ENCODE results near the gene TRIAP1. TPM values are rescaled to one million over a fixed set of nuclear protein-coding genes. Genes with fewer than 3 reads are reported as not detected.

Gene TRIAP1
- total and polyA plus RNA-seq, 3 experiments from 2014 or later, result 51.6 to 88.1 (median 87.0) TPM

- CTCF ChIA-PET, result no interaction called here
- no peaks in the 10 kb centered on the region for H3K36me3 ChIP-seq (ENCODE audit: insufficient read depth, low read length)
- H3K4me1 ChIP-seq (ENCODE audit: insufficient read depth, low read length), result no peaks in the 10 kb centered on the region
- Mint-ChIP-seq H3K4me3 (no peak overlapping the region), H3K36me3 (no peaks in the 10 kb centered on the region), H3K9me3 (no peaks in the 10 kb centered on the region), H3K27ac (no peak overlapping the region), H3K4me1 (peaks cover 0 to 3% (median 3%) of the 10 kb centered on the region in 3 donors), H3K27me3 (peaks cover 0 to 12% of the 10 kb centered on the region in 2 donors)
- DNase-seq, result no peak
- no peak overlapping the region for H3K4me3 ChIP-seq (ENCODE audit: low read length)
- H3K9me3 ChIP-seq (ENCODE audit: low read length), result no peaks in the 10 kb centered on the region
- H3K27ac ChIP-seq (ENCODE audit: low read depth, low read length), result no peak overlapping the region
- POLR2A ChIA-PET, result no interaction called here
- H3K27me3 ChIP-seq (ENCODE audit: insufficient read depth, low read length, poor library complexity, severe bottlenecking), result no peaks in the 10 kb centered on the region
These were observed 20.4 kb downstream of the TRIAP1 start for GRCh38 chr12:120425797-120426196.

GRCh38 chr12:120422892-120423456 lies 23.2 kb downstream of the TRIAP1 start:
- H3K27me3 Mint-ChIP-seq, result no peaks in the 10 kb centered on the region
- ChIA-PET CTCF (no interaction called here), POLR2A (no interaction called here)
- H3K9me3 Mint-ChIP-seq, result no peaks in the 10 kb centered on the region
- no peaks in the 10 kb centered on the region for H3K4me1 ChIP-seq (ENCODE audit: insufficient read depth, low read length)
- H3K27ac Mint-ChIP-seq, result no peak overlapping the region
- H3K27ac ChIP-seq (ENCODE audit: low read depth, low read length), result no peak overlapping the region
- DNase-seq, result no peak
- H3K4me3 Mint-ChIP-seq, result no peak overlapping the region
- H3K4me3 ChIP-seq (ENCODE audit: low read length), result no peak overlapping the region
- H3K4me1 Mint-ChIP-seq, result no peaks in the 10 kb centered on the region
- no peaks in the 10 kb centered on the region for H3K9me3 ChIP-seq (ENCODE audit: low read length)
- no peaks in the 10 kb centered on the region for H3K36me3 Mint-ChIP-seq
- no peaks in the 10 kb centered on the region for H3K27me3 ChIP-seq (ENCODE audit: insufficient read depth, low read length, poor library complexity, severe bottlenecking)
- no peaks in the 10 kb centered on the region for H3K36me3 ChIP-seq (ENCODE audit: insufficient read depth, low read length)

GRCh38 chr12:120421701-120422100 lies 24.5 kb downstream of the TRIAP1 start:
- H3K9me3 Mint-ChIP-seq, result no peaks in the 10 kb centered on the region
- Histone ChIP-seq H3K36me3 (ENCODE audit: insufficient read depth, low read length) (no peaks in the 10 kb centered on the region), H3K4me3 (ENCODE audit: low read length) (no peak overlapping the region), H3K27me3 (ENCODE audit: insufficient read depth, low read length, poor library complexity, severe bottlenecking) (no peaks in the 10 kb centered on the region), H3K4me1 (ENCODE audit: insufficient read depth, low read length) (no peaks in the 10 kb centered on the region), H3K9me3 (ENCODE audit: low read length) (no peaks in the 10 kb centered on the region), H3K27ac (ENCODE audit: low read depth, low read length) (no peak overlapping the region)
- peaks cover 0 to 3% (median 0%) of the 10 kb centered on the region in 3 donors for H3K36me3 Mint-ChIP-seq
- no peak overlapping the region for H3K27ac Mint-ChIP-seq
- CTCF ChIA-PET, result no interaction called here
- POLR2A ChIA-PET, result no interaction called here
- H3K4me1 Mint-ChIP-seq, result no peaks in the 10 kb centered on the region
- H3K4me3 Mint-ChIP-seq, result no peak overlapping the region
- no peak for DNase-seq
- peaks cover 0 to 1% of the 10 kb centered on the region in 2 donors for H3K27me3 Mint-ChIP-seq

- Mint-ChIP-seq H3K27ac (no peak overlapping the region), H3K4me3 (no peak overlapping the region), H3K4me1 (no peaks in the 10 kb centered on the region), H3K9me3 (no peaks in the 10 kb centered on the region), H3K36me3 (peaks cover 0 to 3% (median 0%) of the 10 kb centered on the region in 3 donors), H3K27me3 (peaks cover 0 to 13% of the 10 kb centered on the region in 2 donors)
- no peaks in the 10 kb centered on the region for H3K27me3 ChIP-seq (ENCODE audit: insufficient read depth, low read length, poor library complexity, severe bottlenecking)
- no peak overlapping the region for H3K4me3 ChIP-seq (ENCODE audit: low read length)
- no peaks in the 10 kb centered on the region for H3K9me3 ChIP-seq (ENCODE audit: low read length)
- DNase-seq, result no peak
- H3K4me1 ChIP-seq (ENCODE audit: insufficient read depth, low read length), result no peaks in the 10 kb centered on the region
- ChIA-PET CTCF (no interaction called here), POLR2A (no interaction called here)
- no peak overlapping the region for H3K27ac ChIP-seq (ENCODE audit: low read depth, low read length)
- no peaks in the 10 kb centered on the region for H3K36me3 ChIP-seq (ENCODE audit: insufficient read depth, low read length)
These were observed 28.1 kb downstream of the TRIAP1 start for GRCh38 chr12:120417917-120418580.

- no peak overlapping the region for H3K27ac ChIP-seq (ENCODE audit: low read depth, low read length)
- H3K27ac Mint-ChIP-seq, result peak overlapping the region in 1 of 8 donors; percentile 65
- H3K4me3 Mint-ChIP-seq, result no peak overlapping the region
- no peak for DNase-seq
- ChIA-PET CTCF (no interaction called here), POLR2A (no interaction called here)
- no peaks in the 10 kb centered on the region for H3K4me1 ChIP-seq (ENCODE audit: insufficient read depth, low read length)
- H3K9me3 ChIP-seq (ENCODE audit: low read length), result no peaks in the 10 kb centered on the region
- peaks cover 0 to 3% (median 0%) of the 10 kb centered on the region in 3 donors for H3K36me3 Mint-ChIP-seq
- no peaks in the 10 kb centered on the region for H3K4me1 Mint-ChIP-seq
- H3K4me3 ChIP-seq (ENCODE audit: low read length), result no peak overlapping the region
- H3K27me3 Mint-ChIP-seq, result peaks cover 7 to 16% of the 10 kb centered on the region in 2 donors
- H3K27me3 ChIP-seq (ENCODE audit: insufficient read depth, low read length, poor library complexity, severe bottlenecking), result no peaks in the 10 kb centered on the region
- no peaks in the 10 kb centered on the region for H3K9me3 Mint-ChIP-seq
- no peaks in the 10 kb centered on the region for H3K36me3 ChIP-seq (ENCODE audit: insufficient read depth, low read length)
These were observed 29.5 kb downstream of the TRIAP1 start for GRCh38 chr12:120416490-120417216.

- no peak overlapping the region for H3K27ac ChIP-seq (ENCODE audit: low read depth, low read length)
- DNase-seq, result no peak
- H3K27ac Mint-ChIP-seq, result no peak overlapping the region
- H3K9me3 ChIP-seq (ENCODE audit: low read length), result no peaks in the 10 kb centered on the region
- no peak overlapping the region for H3K4me3 Mint-ChIP-seq
- no peak overlapping the region for H3K4me3 ChIP-seq (ENCODE audit: low read length)
- peaks cover 7 to 16% of the 10 kb centered on the region in 2 donors for H3K27me3 Mint-ChIP-seq
- no peaks in the 10 kb centered on the region for H3K27me3 ChIP-seq (ENCODE audit: insufficient read depth, low read length, poor library complexity, severe bottlenecking)
- ChIA-PET CTCF (no interaction called here), POLR2A (interaction anchor here (0.6 kb wide), 1 partner anchor 213 kb away, joined by 5 read pairs; no protein-coding TSS in a partner anchor)
- H3K4me1 ChIP-seq (ENCODE audit: insufficient read depth, low read length), result no peaks in the 10 kb centered on the region
- H3K36me3 ChIP-seq (ENCODE audit: insufficient read depth, low read length), result no peaks in the 10 kb centered on the region
- no peaks in the 10 kb centered on the region for H3K4me1 Mint-ChIP-seq
- H3K36me3 Mint-ChIP-seq, result peaks cover 0 to 3% (median 0%) of the 10 kb centered on the region in 3 donors
- no peaks in the 10 kb centered on the region for H3K9me3 Mint-ChIP-seq
These were observed 32.1 kb downstream of the TRIAP1 start for GRCh38 chr12:120413901-120414695.

GRCh38 chr12:120412421-120412820 lies 33.8 kb downstream of the TRIAP1 start:
- no peak overlapping the region for H3K27ac ChIP-seq (ENCODE audit: low read depth, low read length)
- POLR2A ChIA-PET, result no interaction called here

More at GRCh38 chr12:120412421-120412820, 33.8 kb downstream of the TRIAP1 start:
- Histone ChIP-seq H3K9me3 (ENCODE audit: low read length) (no peaks in the 10 kb centered on the region), H3K27me3 (ENCODE audit: insufficient read depth, low read length, poor library complexity, severe bottlenecking) (no peaks in the 10 kb centered on the region), H3K36me3 (ENCODE audit: insufficient read depth, low read length) (no peaks in the 10 kb centered on the region), H3K4me3 (ENCODE audit: low read length) (no peak overlapping the region), H3K4me1 (ENCODE audit: insufficient read depth, low read length) (no peaks in the 10 kb centered on the region)
- Mint-ChIP-seq H3K36me3 (peaks cover 0 to 1% (median 0%) of the 10 kb centered on the region in 3 donors), H3K27ac (no peak overlapping the region), H3K4me3 (no peak overlapping the region), H3K27me3 (peaks cover 7 to 15% of the 10 kb centered on the region in 2 donors), H3K4me1 (no peaks in the 10 kb centered on the region), H3K9me3 (no peaks in the 10 kb centered on the region)
- no peak for DNase-seq
- CTCF ChIA-PET, result no interaction called here
